HEK293 (cell line): ENCODE measurements around the gene SULT1B1.

Experiments
- KLF7 ChIP-seq: fragments of 450-650 bp; formaldehyde crosslinking; IDR thresholded peaks from 2 replicates; pipeline ENCODE4 v1.5.1; 2016; ENCODE audit warnings: missing biosample characterization, missing genetic modification characterization, borderline replicate concordance
- PRDM10 ChIP-seq: fragments of 450-650 bp; formaldehyde crosslinking; IDR thresholded peaks from 2 replicates; pipeline ENCODE4 v1.5.1; 2016; ENCODE audit warnings: missing biosample characterization, missing genetic modification characterization
- ZNF133 ChIP-seq: fragments of 450-650 bp; formaldehyde crosslinking; IDR thresholded peaks from 2 replicates; pipeline ENCODE4 v1.5.1; 2016; ENCODE audit warnings: missing biosample characterization, missing genetic modification characterization
- ZNF76 ChIP-seq: fragments of 450-650 bp; formaldehyde crosslinking; IDR thresholded peaks from 2 replicates; pipeline ENCODE4; 2016; ENCODE audit warnings: low read depth, missing biosample characterization, missing genetic modification characterization, borderline replicate concordance
- TF ChIP-seq, protein P1 (sequence below): fragments of 450-650 bp; formaldehyde crosslinking; IDR thresholded peaks from 2 replicates; pipeline ENCODE4 v1.5.1; 2016; ENCODE audit warnings: missing biosample characterization, missing genetic modification characterization

DNA sequence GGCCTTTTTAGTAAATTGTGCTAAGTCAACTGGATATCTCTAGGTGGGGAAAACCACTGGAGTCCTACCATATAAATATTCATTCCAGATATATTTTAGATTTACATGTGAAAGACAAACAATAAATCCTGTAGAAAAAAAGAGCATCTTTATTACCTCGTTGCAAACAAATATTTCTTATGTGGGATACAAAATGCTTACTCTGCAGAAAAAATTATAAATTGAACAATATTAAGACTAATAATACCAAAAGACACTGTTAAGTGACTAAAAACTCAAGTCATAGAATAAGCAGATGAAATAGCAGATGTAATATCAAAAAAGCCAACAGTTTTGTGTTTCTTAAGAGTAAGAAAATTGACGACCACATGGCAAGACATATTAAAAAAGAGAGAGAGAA lies 43.8 kb downstream of the SULT1B1 start:
- TF ChIP-seq, protein P1, sequence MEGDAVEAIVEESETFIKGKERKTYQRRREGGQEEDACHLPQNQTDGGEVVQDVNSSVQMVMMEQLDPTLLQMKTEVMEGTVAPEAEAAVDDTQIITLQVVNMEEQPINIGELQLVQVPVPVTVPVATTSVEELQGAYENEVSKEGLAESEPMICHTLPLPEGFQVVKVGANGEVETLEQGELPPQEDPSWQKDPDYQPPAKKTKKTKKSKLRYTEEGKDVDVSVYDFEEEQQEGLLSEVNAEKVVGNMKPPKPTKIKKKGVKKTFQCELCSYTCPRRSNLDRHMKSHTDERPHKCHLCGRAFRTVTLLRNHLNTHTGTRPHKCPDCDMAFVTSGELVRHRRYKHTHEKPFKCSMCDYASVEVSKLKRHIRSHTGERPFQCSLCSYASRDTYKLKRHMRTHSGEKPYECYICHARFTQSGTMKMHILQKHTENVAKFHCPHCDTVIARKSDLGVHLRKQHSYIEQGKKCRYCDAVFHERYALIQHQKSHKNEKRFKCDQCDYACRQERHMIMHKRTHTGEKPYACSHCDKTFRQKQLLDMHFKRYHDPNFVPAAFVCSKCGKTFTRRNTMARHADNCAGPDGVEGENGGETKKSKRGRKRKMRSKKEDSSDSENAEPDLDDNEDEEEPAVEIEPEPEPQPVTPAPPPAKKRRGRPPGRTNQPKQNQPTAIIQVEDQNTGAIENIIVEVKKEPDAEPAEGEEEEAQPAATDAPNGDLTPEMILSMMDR: no peak
- TF ChIP-seq PRDM10 (tag by site-specific recombination) (no peak), ZNF76 (no peak), ZNF133 (tag by site-specific recombination) (no peak), KLF7 (tag by site-specific recombination) (no peak)
